OCI-M2 (cell line): ENCODE data around the gene DLG3.

Experiments
- DNase-seq: peaks from one replicate; lab custom pipeline; 2025; ENCODE audit not compliant: unreplicated experiment; lab: John Stamatoyannopoulos, UW

The DLG3 gene

DNA sequence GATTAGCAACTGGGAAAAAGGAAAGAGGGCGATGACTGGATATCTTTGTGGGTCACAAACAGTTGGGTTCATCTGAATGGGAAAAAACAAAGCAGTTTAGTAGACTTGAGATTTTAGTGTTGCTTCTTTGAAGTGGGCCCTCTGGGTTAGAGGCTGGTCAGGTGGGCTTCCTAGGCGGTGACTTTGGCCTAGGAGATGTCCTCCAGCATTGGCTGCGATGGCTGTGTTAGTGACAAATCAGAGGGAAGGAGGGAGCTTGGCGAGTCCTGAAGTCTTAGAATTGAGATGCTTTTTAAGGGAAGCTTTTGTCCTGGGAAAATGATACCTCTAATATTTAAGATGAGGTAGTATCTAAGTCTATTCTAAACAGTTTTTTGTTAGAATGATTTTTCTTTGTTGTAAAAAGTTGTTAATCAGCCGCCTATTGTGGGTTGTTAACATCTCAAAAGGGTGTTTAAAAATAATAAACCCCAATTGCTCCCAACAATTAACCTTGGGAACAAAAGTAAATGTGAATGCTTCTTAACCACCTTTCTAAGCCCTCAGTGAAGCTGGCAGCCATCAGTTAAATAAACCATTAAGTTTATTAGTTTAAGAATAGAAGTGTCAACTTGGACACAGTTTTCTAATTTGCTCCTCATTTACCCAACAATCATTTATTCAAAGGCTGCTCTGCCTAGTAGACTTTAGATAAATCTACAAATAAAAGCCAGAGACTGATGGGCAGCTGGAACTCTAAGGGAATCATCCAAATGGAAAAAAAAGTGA, 31.7 kb downstream of the DLG3 start:
- DNase-seq, result no peak

DNA sequence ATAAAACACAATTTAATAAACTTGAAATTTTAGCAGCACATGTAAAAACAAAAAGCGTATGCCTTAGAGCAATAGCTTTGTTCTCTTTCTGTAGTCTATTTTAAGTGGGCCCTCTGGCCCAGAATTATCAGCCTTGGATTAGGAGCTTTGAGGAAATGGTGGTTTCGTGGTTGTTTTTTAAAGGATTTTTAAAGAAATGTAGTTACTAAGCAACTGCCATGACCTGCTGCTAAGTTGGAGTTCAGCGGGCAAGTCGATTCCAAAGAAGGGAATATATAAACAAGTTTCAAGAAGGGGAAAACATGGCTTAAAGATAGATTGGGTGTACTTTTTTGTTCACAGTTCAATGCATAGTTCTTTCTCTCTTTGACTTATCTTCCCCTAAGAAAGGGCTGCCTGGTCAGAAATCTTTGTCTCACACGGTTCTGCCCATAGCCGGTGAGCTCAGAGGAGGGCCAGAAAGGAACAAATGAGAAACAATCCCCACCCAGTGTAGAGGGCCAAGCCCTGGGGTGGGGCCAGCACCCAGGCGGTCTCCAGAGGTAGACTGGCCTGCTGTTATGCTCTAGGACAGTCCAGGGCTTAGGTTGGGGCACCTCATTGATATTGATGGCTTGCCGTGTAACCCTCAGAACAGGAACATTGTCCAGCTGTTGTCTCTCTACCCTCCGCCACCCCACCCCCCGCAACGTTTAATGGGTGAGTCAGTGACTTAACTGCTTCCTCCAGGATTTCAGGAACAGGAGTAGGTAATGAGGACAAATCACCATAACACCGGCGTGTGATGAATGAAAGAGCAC, 32.5 kb downstream of the DLG3 start:
- no peak for DNase-seq

DNA sequence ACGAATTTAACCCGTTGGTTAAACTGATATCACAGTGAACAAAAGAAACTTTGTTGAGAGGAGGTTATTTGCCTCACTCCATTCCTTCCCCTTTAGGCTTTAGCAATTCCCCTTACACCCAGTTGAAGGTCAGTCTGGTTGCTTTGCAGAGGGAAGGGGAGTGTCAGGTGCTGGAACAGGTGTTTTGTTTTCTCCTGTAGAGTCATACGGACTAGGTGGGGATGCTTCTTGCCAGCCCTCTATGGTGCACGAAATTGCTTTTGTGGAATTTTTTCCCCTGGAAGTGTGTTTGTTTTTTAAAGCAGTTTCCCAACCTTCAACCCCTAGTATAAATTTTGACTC, 33.1 kb downstream of the DLG3 start:
- DNase-seq, result no peak

DNA sequence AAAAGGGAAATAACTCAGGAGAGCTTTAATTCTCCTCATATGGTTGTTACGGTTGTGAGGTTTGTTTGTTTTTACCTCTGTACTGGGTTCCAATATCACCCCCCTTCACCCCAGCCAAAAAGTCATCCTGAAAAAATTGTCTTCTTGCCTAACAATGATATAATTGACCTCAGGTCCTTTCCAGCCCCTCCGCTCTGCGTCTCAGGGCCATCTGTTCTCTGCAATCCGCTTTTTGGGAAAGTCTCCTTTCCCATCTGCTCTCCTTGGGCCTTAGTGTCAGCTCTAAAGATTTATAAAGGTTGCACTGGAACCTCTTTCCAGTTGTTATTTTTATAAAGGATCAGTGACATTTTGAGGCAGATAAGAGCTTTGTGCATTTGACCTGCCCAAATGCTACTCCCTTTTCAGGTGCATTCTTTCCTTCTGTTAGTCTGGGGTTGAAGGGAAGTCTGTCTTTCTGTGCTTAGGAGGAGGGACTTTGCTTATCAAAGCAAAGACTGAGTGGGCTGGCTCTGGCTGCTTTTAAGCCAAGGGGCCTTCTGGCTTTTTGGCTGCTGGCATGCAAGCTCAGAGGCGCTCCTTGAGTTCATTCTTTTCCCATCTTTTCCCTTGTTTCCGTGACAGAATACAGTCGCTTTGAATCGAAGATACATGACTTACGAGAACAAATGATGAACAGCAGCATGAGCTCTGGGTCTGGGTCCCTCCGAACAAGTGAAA, 34.1 kb downstream of the DLG3 start:
- DNase-seq, result no peak

DNA sequence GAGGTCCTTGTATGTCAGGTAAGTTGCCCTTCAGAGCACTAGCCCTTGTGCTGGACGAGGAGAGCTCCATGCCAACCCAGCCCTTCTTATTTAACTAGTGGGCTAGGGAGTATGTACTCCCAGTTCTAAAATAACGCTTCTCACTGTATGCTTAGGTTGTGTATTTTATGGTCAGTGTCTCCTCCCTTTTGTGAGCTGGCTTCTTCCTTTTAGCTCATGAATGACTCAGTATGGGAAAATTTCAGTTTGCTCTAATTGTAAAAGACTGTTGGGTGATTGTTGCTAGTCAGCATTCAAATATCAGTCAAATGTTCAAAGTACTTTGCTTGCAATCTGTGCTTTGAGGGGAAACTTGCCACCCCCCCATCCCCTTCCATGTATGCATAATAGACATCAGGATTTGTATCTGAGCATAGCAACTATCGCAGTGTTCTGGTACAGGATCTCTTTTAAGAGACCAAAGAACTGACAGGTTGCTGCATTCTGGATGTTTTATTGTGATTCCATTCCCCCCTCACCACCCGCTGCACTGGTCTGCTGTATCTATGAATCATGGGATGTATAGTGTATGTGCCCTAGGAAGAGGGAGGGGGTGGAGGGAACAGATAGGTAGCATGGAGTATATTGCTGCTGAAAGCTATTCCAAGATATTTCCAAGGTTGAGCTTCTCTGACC, 34.7 kb downstream of the DLG3 start:
- no peak for DNase-seq

DNA sequence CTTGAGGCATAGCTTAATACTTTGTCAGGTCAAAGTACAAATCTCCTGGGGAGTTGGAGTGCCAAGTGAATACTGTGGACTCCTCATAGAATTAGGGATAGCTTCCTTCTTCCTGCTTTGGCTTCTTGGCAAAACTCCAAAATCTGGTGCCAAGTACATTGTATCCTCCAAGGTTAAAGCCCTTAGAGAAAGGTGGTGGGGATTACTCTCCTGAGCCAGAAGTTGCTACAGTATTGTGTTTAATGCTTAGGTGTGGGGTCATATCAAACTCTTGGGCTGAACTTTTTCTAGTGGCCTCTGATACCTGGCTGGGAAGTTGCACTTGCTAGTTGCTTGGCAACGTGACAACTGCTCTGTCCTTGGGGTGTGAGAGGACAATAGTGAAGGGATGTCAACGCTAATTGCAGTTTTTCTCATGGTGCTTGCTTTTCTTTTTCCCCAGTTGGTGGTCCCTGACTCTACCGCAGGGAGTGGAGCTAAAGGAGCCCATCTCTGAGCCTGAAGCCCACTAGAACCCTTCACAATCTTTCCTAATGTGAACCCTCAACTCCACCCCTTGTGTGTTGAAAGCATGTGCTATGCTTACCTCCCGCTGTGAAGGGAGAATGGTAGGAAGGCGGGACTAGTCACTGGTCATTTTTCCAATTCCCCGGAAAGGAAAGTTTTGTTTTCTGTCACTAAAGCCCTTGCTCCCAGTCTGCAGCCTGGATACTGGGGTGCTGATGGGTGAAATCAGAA, 35.5 kb downstream of the DLG3 start:
- DNase-seq, result no peak

DNA sequence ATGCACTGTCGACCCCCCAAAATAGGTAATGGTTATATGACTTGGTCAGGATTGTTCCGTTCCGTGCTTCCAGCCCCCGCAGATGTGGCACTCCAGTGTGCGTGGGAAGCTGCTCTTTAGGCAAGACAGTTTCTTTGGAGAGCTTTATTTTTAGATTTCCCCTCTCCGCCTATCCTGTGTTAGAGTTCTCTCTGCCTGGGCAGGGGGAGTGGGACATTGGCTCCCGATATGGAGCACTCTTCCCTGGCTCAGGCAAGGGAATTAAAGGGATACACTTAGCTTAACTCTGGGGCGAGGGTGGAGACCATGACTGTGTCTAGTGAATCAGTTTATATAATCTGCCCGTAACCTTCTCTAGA, 36.0 kb downstream of the DLG3 start:
- DNase-seq, result no peak

DNA sequence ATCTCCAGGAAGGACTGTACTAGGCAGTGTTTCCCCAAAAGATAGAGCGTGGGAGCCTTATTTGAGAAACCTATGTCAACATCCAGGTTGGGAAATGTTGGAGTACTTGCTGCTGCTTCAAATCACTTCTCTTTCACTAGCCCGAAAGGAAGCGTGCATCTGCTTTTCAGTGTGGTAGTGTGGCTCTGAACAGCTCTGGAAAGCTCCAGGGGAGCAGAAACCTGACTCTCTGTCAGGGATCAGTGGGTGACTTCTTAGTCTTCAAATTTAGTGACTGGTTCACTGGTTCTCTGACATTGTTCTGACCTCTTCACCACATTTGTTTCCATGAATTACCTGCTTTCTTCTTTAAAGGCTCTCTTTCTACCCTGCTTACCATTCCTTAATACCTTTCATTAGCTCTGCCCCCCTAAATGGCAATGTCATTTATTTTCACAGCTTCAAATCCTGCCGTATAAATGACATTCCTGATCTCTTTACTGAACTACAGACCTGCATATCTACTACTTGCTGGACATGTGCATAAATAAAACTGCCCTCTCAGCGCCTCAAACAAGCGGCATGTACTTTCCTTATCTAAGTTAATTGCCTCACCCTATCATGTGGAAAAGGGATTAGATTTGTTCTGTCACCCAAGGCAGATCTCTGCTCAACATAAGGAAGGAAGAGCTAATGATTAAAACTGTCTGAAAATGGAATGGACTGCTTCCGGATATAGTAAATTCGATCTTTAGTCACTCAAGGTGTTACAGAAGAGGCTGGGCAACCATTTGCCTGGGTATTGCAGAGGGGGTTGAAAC, 37.0 kb downstream of the DLG3 start:
- no peak for DNase-seq

DNA sequence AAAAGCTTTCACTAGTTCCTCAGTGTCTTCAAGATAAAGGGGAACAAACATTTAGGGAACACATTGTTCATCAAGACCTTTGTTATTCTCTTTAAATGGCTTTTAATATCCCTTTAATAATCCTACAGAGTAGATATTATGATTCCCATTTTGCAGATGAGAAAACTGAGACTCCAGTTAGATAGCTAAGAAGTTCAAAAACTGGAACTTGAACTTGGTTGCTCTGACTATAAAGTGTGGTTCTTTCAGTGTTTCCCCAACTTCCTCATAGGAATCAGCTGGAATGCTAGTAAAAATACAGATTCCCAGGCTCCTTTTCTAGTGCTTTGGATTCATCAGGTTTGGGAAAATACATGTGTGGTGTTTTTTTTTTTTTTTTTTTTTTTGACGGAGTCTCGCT, 37.7 kb downstream of the DLG3 start:
- DNase-seq, result no peak

DNA sequence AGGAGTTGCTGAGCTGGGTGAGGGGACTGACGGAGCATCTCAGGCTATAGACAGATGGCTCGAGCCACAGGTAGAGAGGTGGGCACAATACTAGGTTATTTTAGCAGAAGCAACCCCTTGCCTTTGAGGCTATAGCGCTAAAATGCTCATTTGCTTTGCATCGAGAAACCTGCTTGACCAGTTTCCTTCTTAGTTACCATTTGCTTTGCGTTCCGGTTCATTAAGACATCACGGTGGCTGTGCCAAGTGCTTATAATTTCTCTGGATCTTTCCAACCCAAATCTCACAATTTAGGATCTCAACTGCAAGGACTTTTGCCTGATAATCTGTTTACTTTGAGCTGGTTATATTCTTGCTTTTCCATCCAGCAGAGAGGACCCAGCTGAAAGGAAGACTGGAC, 40.8 kb downstream of the DLG3 start:
- DNase-seq, result no peak

DNA sequence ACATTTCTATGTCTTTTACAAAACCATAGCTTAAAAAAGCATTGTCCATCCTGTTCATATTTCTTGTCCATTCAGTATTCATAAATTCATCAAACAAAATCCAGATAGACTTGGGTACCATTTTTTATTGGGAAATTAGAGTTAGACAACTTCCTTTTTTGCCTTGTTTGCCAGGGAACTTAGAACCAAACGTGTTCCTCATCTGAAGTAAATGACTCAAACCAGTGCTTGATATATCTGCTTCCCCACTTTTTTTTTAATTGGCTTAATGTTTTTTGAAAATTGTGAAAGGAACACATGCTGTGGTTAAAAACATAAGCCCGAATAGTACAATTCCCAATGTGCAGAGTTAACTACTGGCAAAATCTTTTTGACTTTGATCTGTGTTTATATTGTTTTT, 44.2 kb downstream of the DLG3 start:
- DNase-seq, result no peak

DNA sequence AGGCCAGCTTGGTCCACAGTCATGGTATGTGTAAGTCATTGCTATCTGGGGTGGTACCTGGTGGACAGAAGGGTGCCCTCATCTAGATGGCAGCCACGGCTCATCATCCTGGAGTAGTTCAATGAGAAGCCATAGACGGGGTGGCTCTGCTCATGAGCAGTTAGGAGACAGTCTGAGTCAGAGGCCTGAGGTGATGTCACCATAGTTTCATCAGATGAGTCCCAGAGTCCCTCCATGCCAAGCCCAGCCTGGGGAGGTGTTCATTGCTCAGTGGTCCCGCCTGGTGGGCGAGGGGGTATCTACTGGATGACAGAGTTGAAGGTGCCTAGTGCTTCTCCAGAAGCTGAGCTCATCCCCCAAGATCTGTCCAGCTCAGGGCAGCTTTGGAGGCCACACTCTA, 49.8 kb downstream of the DLG3 start:
- no peak for DNase-seq

DNA sequence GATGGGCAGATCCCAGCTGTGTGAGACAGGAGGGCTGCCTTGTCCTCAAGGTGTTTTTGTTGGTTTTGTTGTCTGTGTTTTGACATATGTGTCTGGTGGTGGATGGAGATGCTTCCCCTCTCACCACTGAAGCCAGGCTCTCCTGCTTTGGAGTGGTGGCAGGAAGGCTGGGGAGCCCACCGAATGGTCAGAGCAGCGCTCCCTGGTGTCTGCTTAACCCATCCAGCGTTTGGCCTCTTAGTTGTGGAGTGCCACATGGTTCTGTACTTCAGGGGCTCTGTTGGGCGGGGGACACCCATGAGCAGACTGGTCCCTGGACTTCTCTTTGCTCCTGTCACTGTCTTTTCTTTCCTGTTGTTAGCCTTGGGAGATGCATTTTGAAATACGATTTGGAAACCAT, 51.9 kb downstream of the DLG3 start:
- DNase-seq, result no peak

DNA sequence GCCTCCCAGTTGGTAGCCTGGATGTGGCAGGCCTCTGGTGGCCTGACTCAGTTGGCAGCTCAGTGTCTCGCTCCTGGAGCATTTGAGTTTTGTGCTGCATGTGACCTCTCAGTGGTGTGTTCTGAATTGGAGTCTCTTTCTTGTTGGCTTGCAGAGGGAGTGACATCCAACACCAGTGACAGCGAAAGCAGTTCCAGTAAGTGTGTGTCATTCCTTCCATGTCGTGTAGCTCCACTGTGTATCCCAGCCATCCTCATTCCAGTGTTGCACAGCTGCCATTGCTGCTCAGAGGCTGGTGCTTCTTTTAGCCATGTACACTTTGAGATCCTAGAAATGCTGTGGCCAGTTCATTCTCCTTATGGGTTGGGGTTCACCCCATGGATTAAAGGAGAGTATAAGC, 52.4 kb downstream of the DLG3 start:
- DNase-seq, result no peak

DNA sequence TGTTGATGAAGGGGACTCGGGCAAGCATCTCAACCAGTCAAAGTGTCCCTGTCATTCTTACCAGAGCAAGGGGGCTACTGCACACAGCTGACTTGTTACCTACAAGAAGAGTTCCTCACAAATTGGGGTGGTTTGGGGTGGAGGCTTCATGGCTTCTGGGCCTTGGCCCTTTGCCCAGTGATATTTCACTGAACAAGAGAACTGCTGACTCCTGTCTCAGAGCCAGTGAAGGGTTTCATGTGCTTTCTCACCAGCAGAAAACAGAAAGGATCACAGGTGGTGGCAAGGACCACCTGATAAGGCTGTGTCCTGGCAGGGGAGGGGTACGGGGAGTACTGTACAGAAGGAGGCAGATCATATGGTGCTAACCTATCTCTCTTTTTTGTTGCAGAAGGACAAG, 53.5 kb downstream of the DLG3 start:
- DNase-seq, result no peak

DNA sequence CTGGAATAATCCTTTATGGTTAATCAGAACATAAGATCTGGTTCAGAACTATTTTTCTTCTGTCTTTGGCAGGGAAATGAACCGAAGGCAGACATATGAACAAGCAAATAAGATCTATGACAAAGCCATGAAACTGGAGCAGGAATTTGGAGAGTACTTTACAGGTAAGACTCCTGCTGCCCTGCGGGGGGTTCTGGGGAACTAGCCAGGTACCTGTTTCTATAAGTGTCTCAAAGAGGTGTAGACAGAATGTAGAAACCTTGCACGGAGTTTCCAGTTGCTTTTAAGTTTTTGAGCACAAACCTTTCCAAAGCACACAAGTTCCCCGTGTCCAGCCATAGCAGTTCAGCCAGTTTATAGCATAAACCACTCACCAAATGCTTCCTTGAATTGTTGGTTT, 56.2 kb downstream of the DLG3 start:
- no peak for DNase-seq

DNA sequence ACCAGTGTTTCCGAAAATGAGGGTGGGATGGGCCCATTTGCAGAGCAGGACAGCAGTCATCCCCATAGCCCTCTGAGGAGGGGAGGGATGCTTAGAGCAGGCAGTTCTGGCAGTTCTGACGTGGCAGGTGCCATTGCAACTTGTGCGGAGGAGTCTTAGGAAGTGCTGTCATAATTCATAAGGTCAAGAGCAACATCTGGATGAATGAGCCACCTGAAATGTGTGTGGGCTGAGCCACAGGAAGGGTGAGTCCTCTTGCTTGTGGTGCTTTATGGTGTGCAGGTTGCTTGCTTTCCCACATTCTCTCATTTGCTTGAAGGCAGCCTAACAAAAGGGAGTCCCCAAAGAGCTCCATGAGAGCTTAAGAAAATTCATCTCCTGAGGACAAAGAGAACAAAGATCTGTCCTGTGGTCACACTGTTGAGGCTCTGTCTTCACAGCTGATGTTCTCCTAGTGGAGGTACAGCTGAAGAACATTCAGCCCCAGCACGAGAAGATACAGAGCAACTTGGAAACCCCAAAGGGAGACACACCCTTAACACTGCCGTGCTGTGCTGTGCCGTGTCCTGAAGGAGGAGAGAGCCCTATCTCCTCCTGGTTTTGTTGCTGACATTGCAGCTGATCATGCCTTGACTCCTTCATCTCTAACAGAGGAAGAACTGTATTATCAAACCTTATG, 60.3 kb downstream of the DLG3 start:
- no peak for DNase-seq

DNA sequence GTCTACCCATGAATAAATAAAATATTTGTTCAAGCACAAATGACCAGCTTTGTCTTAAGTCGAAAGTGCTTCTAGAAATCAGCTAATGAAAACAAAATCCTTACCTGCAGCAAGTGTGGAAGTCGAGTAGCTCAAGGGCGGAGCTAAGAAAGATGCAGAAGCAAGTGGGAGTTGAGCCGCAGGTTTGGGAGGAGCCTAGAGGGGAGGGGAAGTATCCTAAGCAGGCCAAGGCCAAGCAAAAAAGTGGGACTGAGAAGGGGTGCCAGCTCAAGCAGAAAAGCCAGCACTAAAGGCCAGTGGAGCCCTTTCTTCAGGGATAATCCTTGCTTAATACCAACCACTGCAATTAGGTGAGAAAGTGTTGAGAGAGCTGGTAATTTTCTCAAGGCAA, 60.8 kb downstream of the DLG3 start:
- DNase-seq, result no peak

DNA sequence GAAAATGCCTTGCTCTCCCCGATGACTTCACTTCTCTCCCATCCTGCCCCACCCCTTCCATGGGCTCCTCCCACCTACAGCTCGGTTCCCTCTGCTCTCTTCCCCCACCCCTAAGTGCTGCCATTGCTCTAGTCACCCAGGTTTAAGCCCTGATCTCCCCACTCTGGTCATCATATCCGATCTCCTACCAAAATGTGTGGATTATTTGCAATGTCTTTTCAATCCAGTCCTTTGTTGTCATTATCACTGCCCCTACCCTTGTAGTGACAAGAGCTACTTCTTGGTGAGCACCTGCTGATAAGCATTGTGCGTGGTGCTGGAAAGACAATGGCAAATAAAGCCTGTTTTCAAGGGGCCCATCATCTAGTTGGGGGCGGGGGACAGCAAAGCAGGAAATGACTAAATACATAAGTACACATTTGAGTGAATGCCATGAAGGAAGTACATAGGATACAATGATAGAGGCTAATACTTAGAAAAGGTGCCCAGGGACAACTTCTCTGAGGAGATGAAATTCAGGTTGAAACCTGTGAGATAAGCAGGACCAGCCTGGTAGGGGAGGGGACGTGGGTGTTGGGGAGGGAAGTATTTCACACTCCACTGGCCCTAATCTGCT, 63.8 kb downstream of the DLG3 start:
- DNase-seq, result no peak
